NCI-H2227 (cell line): ENCODE results near the gene RAB6D.
"Not testable (repeated sequence)": the region's sequence is repeated elsewhere in the genome, so short reads cannot be mapped to it uniquely, and the experiment has no call there.

Experiments
- DNase-seq: peaks from one replicate; lab custom pipeline; 2025; ENCODE audit not compliant: unreplicated experiment; lab: John Stamatoyannopoulos, UW

RAB6D gene

GRCh38 chr2:131363703-131364186 lies at the start of gene RAB6D:
Gene RAB6D, minus strand, starts transcription at chr2:131364168. Its CDS starts 448 bp downstream, at chr2:131363720.
- peak; percentile 42 for DNase-seq

GRCh38 chr2:131413148-131413747 lies 49.3 kb upstream of the RAB6D start:
- DNase-seq = peak; percentile 83

GRCh38 chr2:131410173-131410572 lies 46.2 kb upstream of the RAB6D start:
- DNase-seq = no peak

- no peak for DNase-seq
These were observed 44.8 kb upstream of the RAB6D start for GRCh38 chr2:131408778-131409177.

- DNase-seq = no peak
These were observed 44.2 kb upstream of the RAB6D start for GRCh38 chr2:131408207-131408606.

- no peak for DNase-seq
These were observed 40.8 kb upstream of the RAB6D start for GRCh38 chr2:131404753-131405152.

GRCh38 chr2:131402320-131403039 lies 38.5 kb upstream of the RAB6D start:
- no peak for DNase-seq

- no peak for DNase-seq
These were observed 36.9 kb upstream of the RAB6D start for GRCh38 chr2:131400849-131401248.

GRCh38 chr2:131400441-131400840 lies 36.5 kb upstream of the RAB6D start:
- not testable (repeated sequence) for DNase-seq

GRCh38 chr2:131396209-131396608 lies 32.2 kb upstream of the RAB6D start:
- not testable (repeated sequence) for DNase-seq

GRCh38 chr2:131395024-131395645 lies 31.2 kb upstream of the RAB6D start:
- DNase-seq = peak; percentile 41

- DNase-seq = peak; percentile 51
These were observed 30.4 kb upstream of the RAB6D start for GRCh38 chr2:131394147-131394931.

GRCh38 chr2:131391953-131392352 lies 28.0 kb upstream of the RAB6D start:
- not testable (repeated sequence) for DNase-seq

- not testable (repeated sequence) for DNase-seq
These were observed 27.5 kb upstream of the RAB6D start for GRCh38 chr2:131391471-131391870.

GRCh38 chr2:131390495-131391130 lies 26.6 kb upstream of the RAB6D start:
- DNase-seq = not testable (repeated sequence)

GRCh38 chr2:131389657-131390056 lies 25.7 kb upstream of the RAB6D start:
- DNase-seq = no peak

- DNase-seq = not testable (repeated sequence)
These were observed 24.9 kb upstream of the RAB6D start for GRCh38 chr2:131388834-131389233.

- DNase-seq = not testable (repeated sequence)
These were observed 9.1 kb upstream of the RAB6D start for GRCh38 chr2:131373111-131373510.

GRCh38 chr2:131369954-131370353 lies 6.0 kb upstream of the RAB6D start:
- DNase-seq = no peak

- not testable (repeated sequence) for DNase-seq
These were observed 4.6 kb upstream of the RAB6D start for GRCh38 chr2:131368493-131369066.
